K562 (cell line): ENCODE measurements around the gene ZNF335. TPM values are rescaled to one million over a fixed set of nuclear protein-coding genes. Genes with fewer than 3 reads are reported as not detected.

Experiments
- CBX1 ChIP-seq: sonication (generic); IDR thresholded peaks from 2 replicates; pipeline ENCODE4 v1.6.1; 2016; ENCODE audit warnings: antibody characterized with exemption, low read depth, mild to moderate bottlenecking
- CHD7 ChIP-seq: fragments of 200-600 bp; sonication (generic); IDR thresholded peaks from one replicate; pipeline ENCODE4 v1.6.1; 2012; ENCODE audit warnings: mild to moderate bottlenecking, low read depth, low read length, inconsistent platforms
- E2F1 ChIP-seq: sonication (generic); formaldehyde crosslinking; IDR thresholded peaks from 2 replicates; pipeline ENCODE4 v1.8.1; 2023; ENCODE audit warnings: mild to moderate bottlenecking, missing genetic modification reagents, moderate library complexity
- E2F5 ChIP-seq: sonication (generic); formaldehyde crosslinking; IDR thresholded peaks from 2 replicates; pipeline ENCODE4 v1.8.0; 2022; ENCODE audit warnings: mild to moderate bottlenecking, missing genetic modification reagents
- ELK1 ChIP-seq: sonication (generic); formaldehyde crosslinking; IDR thresholded peaks from 2 replicates; pipeline ENCODE4 v1.8.1; 2022; ENCODE audit warnings: missing genetic modification reagents
- RAD51 ChIP-seq: fragments of 450-650 bp; IDR thresholded peaks from 2 replicates; pipeline ENCODE4 v1.7.1; 2016; ENCODE audit warnings: low read depth, mild to moderate bottlenecking, borderline replicate concordance
- ZNF282 ChIP-seq: sonication (generic); formaldehyde crosslinking; IDR thresholded peaks from 2 replicates; pipeline ENCODE4 v1.8.1; 2023; ENCODE audit warnings: missing genetic modification reagents
- polyA plus RNA-seq, 8 experiments: library from polyadenylated mRNA; depleted of rRNA in 4 of 8; stranded (reverse) in 5 of 8; unstranded in 3 of 8; fragments of >200 nt; fragmentation: Nextera tagmentation in 2 of 8; fragmentation: Illumina TruSeq in 1 of 8; extraction: Ambion mirVana in 2 of 8; extraction: Trizol in 1 of 8; gene quantifications; 2 replicates each; pipeline versions ENCODE4 v1.2.1 to v1.2.3, GENCODE V29; 2011 to 2014; ENCODE audit warnings: inconsistent platforms in 1 of 8, missing spikeins in 1 of 8
- total RNA-seq, 7 experiments: library from RNA; depleted of rRNA in 6 of 7; stranded (reverse); fragments of >200 nt in 6 of 7; fragmentation: Illumina TruSeq in 2 of 7; extraction: Trizol in 2 of 7; gene quantifications; 2 replicates each; pipeline versions ENCODE4 v1.2.1 to v1.2.3, GENCODE V29; 2011 to 2021; ENCODE audit warnings: low replicate concordance in 1 of 7

Gene ZNF335
- total and polyA plus RNA-seq, 9 of the 15 experiments (the other 6 are each of a cell fraction or from before 2014, with no cell fraction given) = 0.39 to 16.0 (median 7.6) TPM

GRCh38 chr20:45910670-45911485, 61.1 kb downstream of the ZNF335 start (continued):
- TF ChIP-seq CHD7 (no peak), ELK1 (CRISPR knock-in tag) (no peak), E2F1 (CRISPR knock-in tag) (no peak), CBX1 (no peak), E2F5 (CRISPR knock-in tag) (no peak), ZNF282 (no peak), RAD51 (no peak)
